Measurements from ENCODE around the gene TRPV3. TPM values are rescaled to one million over a fixed set of nuclear protein-coding genes. Genes with fewer than 3 reads are reported as not detected.

Gene TRPV3
- total RNA-seq, 1 donor from 2014 or later: 0.27 TPM

GRCh38 chr17:3598078-3598477 is 40.5 kb upstream of the TRPV3 start:
- DNase-seq (ENCODE audit: low spot score): no peak
- H3K27me3 Mint-ChIP-seq (ENCODE audit: low read depth): no peaks in the 10 kb centered on the region
- H3K4me1 Mint-ChIP-seq (ENCODE audit: low read depth): peaks cover 9% of the 10 kb centered on the region
- TF ChIP-seq CTCF (IDR thresholded peaks at IDR 0.05): no peak
- H3K27ac Mint-ChIP-seq (ENCODE audit: unreplicated experiment): no peak overlapping the region
- no peaks in the 10 kb centered on the region for H3K9me3 Mint-ChIP-seq (ENCODE audit: low read depth)
- H3K4me3 Mint-ChIP-seq (ENCODE audit: unreplicated experiment): no peak overlapping the region
- no peaks in the 10 kb centered on the region for H3K36me3 Mint-ChIP-seq (ENCODE audit: low read depth)

GRCh38 chr17:3596804-3597464 is 39.3 kb upstream of the TRPV3 start:
- Mint-ChIP-seq H3K27ac (ENCODE audit: unreplicated experiment) (no peak overlapping the region), H3K4me1 (ENCODE audit: low read depth) (peaks cover 9% of the 10 kb centered on the region), H3K36me3 (ENCODE audit: low read depth) (no peaks in the 10 kb centered on the region), H3K4me3 (ENCODE audit: unreplicated experiment) (no peak overlapping the region), H3K9me3 (ENCODE audit: low read depth) (no peaks in the 10 kb centered on the region), H3K27me3 (ENCODE audit: low read depth) (no peaks in the 10 kb centered on the region)
- DNase-seq (ENCODE audit: low spot score): no peak
- no peak for TF ChIP-seq CTCF (IDR thresholded peaks at IDR 0.05)

GRCh38 chr17:3594976-3595375 is 37.4 kb upstream of the TRPV3 start:
- H3K9me3 Mint-ChIP-seq (ENCODE audit: low read depth): no peaks in the 10 kb centered on the region
- TF ChIP-seq CTCF (IDR thresholded peaks at IDR 0.05): no peak
- H3K36me3 Mint-ChIP-seq (ENCODE audit: low read depth): peaks cover 3% of the 10 kb centered on the region
- H3K4me1 Mint-ChIP-seq (ENCODE audit: low read depth): peaks cover 9% of the 10 kb centered on the region
- no peak for DNase-seq (ENCODE audit: low spot score)
- H3K27ac Mint-ChIP-seq (ENCODE audit: unreplicated experiment): no peak overlapping the region
- H3K4me3 Mint-ChIP-seq (ENCODE audit: unreplicated experiment): no peak overlapping the region
- H3K27me3 Mint-ChIP-seq (ENCODE audit: low read depth): no peaks in the 10 kb centered on the region

GRCh38 chr17:3594051-3594800 is 36.6 kb upstream of the TRPV3 start:
- no peak overlapping the region for H3K4me3 Mint-ChIP-seq (ENCODE audit: unreplicated experiment)
- H3K27me3 Mint-ChIP-seq (ENCODE audit: low read depth): no peaks in the 10 kb centered on the region
- peaks cover 9% of the 10 kb centered on the region for H3K4me1 Mint-ChIP-seq (ENCODE audit: low read depth)
- H3K27ac Mint-ChIP-seq (ENCODE audit: unreplicated experiment): peak overlapping the region; percentile 49
- DNase-seq (ENCODE audit: low spot score): no peak
- H3K9me3 Mint-ChIP-seq (ENCODE audit: low read depth): no peaks in the 10 kb centered on the region
- H3K36me3 Mint-ChIP-seq (ENCODE audit: low read depth): peaks cover 7% of the 10 kb centered on the region
- no peak for TF ChIP-seq CTCF (IDR thresholded peaks at IDR 0.05)

GRCh38 chr17:3593384-3593783 is 35.8 kb upstream of the TRPV3 start:
- no peaks in the 10 kb centered on the region for H3K27me3 Mint-ChIP-seq (ENCODE audit: low read depth)
- H3K27ac Mint-ChIP-seq (ENCODE audit: unreplicated experiment): no peak overlapping the region
- DNase-seq (ENCODE audit: low spot score): no peak
- peaks cover 7% of the 10 kb centered on the region for H3K36me3 Mint-ChIP-seq (ENCODE audit: low read depth)
- no peak overlapping the region for H3K4me3 Mint-ChIP-seq (ENCODE audit: unreplicated experiment)
- no peaks in the 10 kb centered on the region for H3K9me3 Mint-ChIP-seq (ENCODE audit: low read depth)
- no peak for TF ChIP-seq CTCF (IDR thresholded peaks at IDR 0.05)
- peaks cover 9% of the 10 kb centered on the region for H3K4me1 Mint-ChIP-seq (ENCODE audit: low read depth)

Data from chondrocyte (in vitro differentiated cells).